ENCODE data around the gene RGS9.

The RGS9 gene

GRCh38 chr17:65185062-65185461, 47.9 kb downstream of the RGS9 start:
- no peak for DNase-seq

- no peak for DNase-seq
Measured at GRCh38 chr17:65185668-65186382, 48.7 kb downstream of the RGS9 start.

GRCh38 chr17:65190467-65191097, 53.4 kb downstream of the RGS9 start:
- no peak for DNase-seq

- peak; percentile 50 for DNase-seq
Measured at GRCh38 chr17:65191811-65192740, 54.9 kb downstream of the RGS9 start.

GRCh38 chr17:65193305-65193704, 56.1 kb downstream of the RGS9 start:
- no peak for DNase-seq

- no peak for DNase-seq
Measured at GRCh38 chr17:65193716-65194293, 56.6 kb downstream of the RGS9 start.

- no peak for DNase-seq
Measured at GRCh38 chr17:65194670-65195334, 57.6 kb downstream of the RGS9 start.

GRCh38 chr17:65195716-65196115, 58.5 kb downstream of the RGS9 start:
- no peak for DNase-seq

- no peak for DNase-seq
Measured at GRCh38 chr17:65196617-65197016, 59.4 kb downstream of the RGS9 start.

GRCh38 chr17:65197201-65197600, 60.0 kb downstream of the RGS9 start:
- DNase-seq: no peak

- DNase-seq: no peak
Measured at GRCh38 chr17:65198653-65199382, 61.6 kb downstream of the RGS9 start.

- DNase-seq: no peak
Measured at GRCh38 chr17:65201331-65201730, 64.2 kb downstream of the RGS9 start.

- no peak for DNase-seq
Measured at GRCh38 chr17:65202844-65203571, 65.8 kb downstream of the RGS9 start.

- DNase-seq: no peak
Measured at GRCh38 chr17:65204001-65204400, 66.8 kb downstream of the RGS9 start.

GRCh38 chr17:65205655-65206054, 68.5 kb downstream of the RGS9 start:
- DNase-seq: no peak

- DNase-seq: peak; percentile 36
Measured at GRCh38 chr17:65207448-65207847, 70.3 kb downstream of the RGS9 start.

- no peak for DNase-seq
Measured at GRCh38 chr17:65208717-65209116, 71.5 kb downstream of the RGS9 start.

- no peak for DNase-seq
Measured at GRCh38 chr17:65218261-65218660, 81.1 kb downstream of the RGS9 start.

GRCh38 chr17:65219124-65219523, 82.0 kb downstream of the RGS9 start:
- DNase-seq: no peak

- no peak for DNase-seq
Measured at GRCh38 chr17:65219707-65220106, 82.5 kb downstream of the RGS9 start.

- no peak for DNase-seq
Measured at GRCh38 chr17:65220732-65221131, 83.6 kb downstream of the RGS9 start.
